Glomerular visceral epithelial cell (primary cell): Measurements from ENCODE around the gene CEP63.

ENCODE experiments used
- DNase-seq: peaks from one replicate; pipeline ENCODE4 v3.0.0-alpha.2; 2016; ENCODE audit errors: extremely low spot score

Gene CEP63

GRCh38 chr3:134608023-134608770 lies 122.3 kb downstream of the CEP63 start:
- no peak for DNase-seq

- no peak for DNase-seq
Measured at GRCh38 chr3:134608771-134609435, 123.0 kb downstream of the CEP63 start.

GRCh38 chr3:134609821-134610431 lies 124.1 kb downstream of the CEP63 start:
- no peak for DNase-seq

- no peak for DNase-seq
Measured at GRCh38 chr3:134610432-134611385, 124.9 kb downstream of the CEP63 start.

GRCh38 chr3:134611516-134611915 lies 125.7 kb downstream of the CEP63 start:
- DNase-seq = no peak

- no peak for DNase-seq
Measured at GRCh38 chr3:134613006-134613520, 127.2 kb downstream of the CEP63 start.

GRCh38 chr3:134614955-134615354 lies 129.1 kb downstream of the CEP63 start:
- no peak for DNase-seq

- DNase-seq = no peak
Measured at GRCh38 chr3:134615743-134616142, 129.9 kb downstream of the CEP63 start.

- DNase-seq = no peak
Measured at GRCh38 chr3:134617608-134618477, 132.0 kb downstream of the CEP63 start.

- no peak for DNase-seq
Measured at GRCh38 chr3:134618478-134619300, 132.8 kb downstream of the CEP63 start.

GRCh38 chr3:134619301-134619615 lies 133.4 kb downstream of the CEP63 start:
- DNase-seq = no peak

- no peak for DNase-seq
Measured at GRCh38 chr3:134619884-134620445, 134.1 kb downstream of the CEP63 start.

GRCh38 chr3:134620476-134621115 lies 134.7 kb downstream of the CEP63 start:
- DNase-seq = no peak

GRCh38 chr3:134621854-134622253 lies 136.0 kb downstream of the CEP63 start:
- DNase-seq = no peak

- DNase-seq = no peak
Measured at GRCh38 chr3:134622806-134623365, 137.0 kb downstream of the CEP63 start.

- no peak for DNase-seq
Measured at GRCh38 chr3:134623615-134624245, 137.9 kb downstream of the CEP63 start.
